GM23338 (cell line): ENCODE measurements around the gene CENPA. TPM values are rescaled to one million over a fixed set of nuclear protein-coding genes. Genes with fewer than 3 reads are reported as not detected.

Experiments used
- ATAC-seq: fragments of 200-7000 bp; cut with Tn5 transposase; 3 replicates; pipeline ENCODE4 v1.9.1; 2020
- DNase-seq: peaks from one replicate; pipeline ENCODE4 v3.0.0-alpha.2; 2015; ENCODE audit warnings: low spot score
- H2AFZ ChIP-seq: fragments of 200-600 bp; sonication (generic); 2 replicates; pipeline ENCODE4 v1.8.0; 2016; ENCODE audit warnings: antibody characterized with exemption, mild to moderate bottlenecking, moderate library complexity
- H3F3A ChIP-seq: fragments of 200-600 bp; sonication (generic); replicated peaks from 2 replicates; pipeline ENCODE4 v1.8.0; 2017; ENCODE audit warnings: antibody characterized with exemption, mixed run types, low read depth
- H3K27ac ChIP-seq: fragments of 200-600 bp; sonication (generic); 2 replicates; pipeline ENCODE4 v1.6.1; 2016; ENCODE audit warnings: low read depth
- H3K27me3 ChIP-seq: fragments of 200-600 bp; sonication (generic); 2 replicates; pipeline ENCODE4 v1.8.0; 2016; ENCODE audit warnings: mild to moderate bottlenecking, mixed run types, moderate library complexity; ENCODE audit not compliant: insufficient read depth
- H3K36me3 ChIP-seq: fragments of 200-600 bp; sonication (generic); 2 replicates; pipeline ENCODE4 v1.8.0; 2016; ENCODE audit warnings: mild to moderate bottlenecking; ENCODE audit not compliant: insufficient read depth
- H3K4me1 ChIP-seq: fragments of 200-600 bp; sonication (generic); 2 replicates; pipeline ENCODE4 v1.8.0; 2016; ENCODE audit warnings: mild to moderate bottlenecking, moderate library complexity; ENCODE audit not compliant: insufficient read depth
- H3K4me2 ChIP-seq: fragments of 200-600 bp; sonication (generic); 2 replicates; pipeline ENCODE4 v1.7.1; 2017; ENCODE audit warnings: mixed run types
- H3K4me3 ChIP-seq: fragments of 200-600 bp; sonication (generic); 2 replicates; pipeline ENCODE4 v1.6.1; 2016; ENCODE audit warnings: mixed run types
- H3K79me2 ChIP-seq: fragments of 200-600 bp; sonication (generic); replicated peaks from 2 replicates; pipeline ENCODE4 v1.8.0; 2017; ENCODE audit warnings: mild to moderate bottlenecking; ENCODE audit not compliant: insufficient read depth
- H3K9me2 ChIP-seq: fragments of 200-600 bp; sonication (generic); 2 replicates; pipeline ENCODE4 v1.8.0; 2017; ENCODE audit not compliant: insufficient read depth
- H4K20me1 ChIP-seq: fragments of 200-600 bp; sonication (generic); replicated peaks from 2 replicates; pipeline ENCODE4 v1.8.0; 2017; ENCODE audit warnings: mild to moderate bottlenecking; ENCODE audit not compliant: insufficient read depth
- H3K27ac Mint-ChIP-seq: 2 replicates; pipeline ENCODE4 v1.8.0; 2020; ENCODE audit warnings: inconsistent platforms, mild to moderate bottlenecking, moderate library complexity, mixed read lengths
- H3K27me3 Mint-ChIP-seq: 3 replicates; pipeline ENCODE4 v1.8.0; 2022; ENCODE audit warnings: low read depth, mild to moderate bottlenecking, moderate library complexity, mixed read lengths, inconsistent platforms; ENCODE audit not compliant: insufficient read depth, poor library complexity
- H3K36me3 Mint-ChIP-seq: 3 replicates; pipeline ENCODE4 v1.8.0; 2021; ENCODE audit warnings: low read depth, mild to moderate bottlenecking, inconsistent platforms, moderate library complexity, mixed read lengths
- H3K4me1 Mint-ChIP-seq: 3 replicates; pipeline ENCODE4 v1.8.0; 2020; ENCODE audit warnings: mild to moderate bottlenecking, inconsistent platforms, mixed read lengths
- H3K4me3 Mint-ChIP-seq: 3 replicates; pipeline ENCODE4 v1.8.0; 2021; ENCODE audit warnings: moderate library complexity, mild to moderate bottlenecking, inconsistent platforms, mixed read lengths
- H3K9me3 Mint-ChIP-seq: 3 replicates; pipeline ENCODE4 v1.8.0; 2020; ENCODE audit warnings: moderate library complexity, mild to moderate bottlenecking, inconsistent platforms, mixed read lengths
- CREB1 ChIP-seq: fragments of 250-450 bp; sonication (Bioruptor Pico); IDR thresholded peaks from 2 replicates; pipeline ENCODE4 v1.5.0; 2020; ENCODE audit warnings: low read depth, mild to moderate bottlenecking, moderate library complexity
- EZH2 ChIP-seq: fragments of 200-600 bp; sonication (generic); IDR thresholded peaks from one replicate; pipeline ENCODE4 v1.8.0; 2017; ENCODE audit warnings: antibody characterized with exemption, mild to moderate bottlenecking, low read depth; ENCODE audit not compliant: unreplicated experiment
- EZH2phosphoT487 ChIP-seq: fragments of 200-600 bp; sonication (generic); IDR thresholded peaks from one replicate; pipeline ENCODE4 v1.8.1; 2018; ENCODE audit warnings: antibody characterized with exemption; ENCODE audit not compliant: unreplicated experiment
- JUNB ChIP-seq: IDR thresholded peaks from one replicate; pipeline ENCODE4 v1.6.1; 2016; ENCODE audit warnings: antibody characterized with exemption; ENCODE audit not compliant: unreplicated experiment
- NANOG ChIP-seq: IDR thresholded peaks from 2 replicates; pipeline ENCODE4 v1.6.1; 2016; ENCODE audit warnings: antibody characterized with exemption, borderline replicate concordance
- POLR2AphosphoS5 ChIP-seq: IDR thresholded peaks from 2 replicates; pipeline ENCODE4 v1.6.1; 2016; ENCODE audit warnings: antibody characterized with exemption, low read depth
- STAT1 ChIP-seq: IDR thresholded peaks from one replicate; pipeline ENCODE4 v1.6.1; 2016; ENCODE audit warnings: antibody characterized with exemption; ENCODE audit not compliant: unreplicated experiment
- ZNF114 ChIP-seq: fragments of 250-450 bp; sonication (Bioruptor Pico); IDR thresholded peaks from 2 replicates; pipeline ENCODE4 v1.5.0; 2020; ENCODE audit warnings: mild to moderate bottlenecking, moderate library complexity
- ZNF331 ChIP-seq: fragments of 250-450 bp; sonication (Bioruptor Pico); IDR thresholded peaks from 2 replicates; pipeline ENCODE4 v1.5.0; 2020; ENCODE audit warnings: low read depth, mild to moderate bottlenecking, moderate library complexity
- polyA plus RNA-seq: library from polyadenylated mRNA; unstranded; fragments of >200 nt; fragmentation: Nextera tagmentation; extraction: Ambion mirVana; gene quantifications from 2 replicates; pipeline ENCODE4 v1.2.1, GENCODE V29; 2016
- total RNA-seq: library from RNA; depleted of rRNA; stranded (reverse); fragments of >200 nt; shearing (Covaris generic); gene quantifications from 2 replicates; pipeline ENCODE4 v1.2.3, GENCODE V29; 2014
- TF ChIP-seq, protein P1 (sequence below), 2 experiments: fragments of 200-600 bp in 1 of 2; sonication (generic) in 1 of 2; conservative IDR thresholded peaks; 2 replicates each; pipeline versions ENCODE4 v1.5.1 to v1.6.1; 2016 to 2017; ENCODE audit warnings: antibody characterized with exemption in 2 of 2, low read depth in 2 of 2, mild to moderate bottlenecking in 2 of 2, moderate library complexity in 1 of 2
- TF ChIP-seq, protein P2 (sequence below): IDR thresholded peaks from 2 replicates; pipeline ENCODE4 v1.6.1; 2016; ENCODE audit warnings: antibody characterized with exemption
- TF ChIP-seq, protein P3 (sequence below): IDR thresholded peaks from one replicate; pipeline ENCODE4 v1.6.1; 2018; ENCODE audit warnings: antibody characterized with exemption; ENCODE audit not compliant: unreplicated experiment

The CENPA gene
- total and polyA plus RNA-seq, 2 experiments from 2014 or later, result 16.8 to 24.2 TPM

DNA sequence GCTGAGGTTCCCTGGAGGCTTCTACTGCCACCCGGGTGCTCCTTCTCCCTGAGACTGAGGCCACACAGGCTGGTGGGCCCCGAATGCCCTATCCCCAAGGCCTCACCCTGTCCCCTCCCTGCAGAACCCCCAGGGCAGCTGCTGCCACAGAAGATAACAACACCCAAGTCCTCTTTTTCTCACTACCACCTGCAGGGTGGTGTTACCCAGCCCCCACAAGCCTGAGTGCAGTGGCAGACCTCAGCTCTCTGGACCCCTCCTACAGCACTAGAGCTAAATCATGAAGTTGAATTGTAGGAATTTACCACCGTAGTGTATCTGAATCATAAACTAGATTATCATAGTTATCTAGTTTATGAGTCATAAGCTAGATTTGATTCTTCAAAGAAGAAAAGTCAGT is 7.3 kb upstream of the CENPA start:
- Mint-ChIP-seq H3K4me1 (no peaks in the 10 kb centered on the region; the same call in 2 of the 3 replicates), H3K36me3 (peaks cover 12% of the 10 kb centered on the region; the same call in 2 of the 3 replicates), H3K27ac (no peak overlapping the region), H3K27me3 (peaks cover 5% of the 10 kb centered on the region), H3K4me3 (no peak overlapping the region), H3K9me3 (no peaks in the 10 kb centered on the region; the same call in 2 of the 3 replicates)
- no peaks in the 10 kb centered on the region for H3K9me2 ChIP-seq
- no peak overlapping the region for H3K4me3 ChIP-seq
- no peaks in the 10 kb centered on the region for H3F3A ChIP-seq
- H4K20me1 ChIP-seq, result no peaks in the 10 kb centered on the region
- no peak overlapping the region for H2AFZ ChIP-seq
- no peaks in the 10 kb centered on the region for H3K27me3 ChIP-seq
- no peak overlapping the region for H3K27ac ChIP-seq
- ATAC-seq, result no peak
- H3K4me2 ChIP-seq, result no peak overlapping the region
- no peak for DNase-seq
- H3K4me1 ChIP-seq, result no peaks in the 10 kb centered on the region
- TF ChIP-seq NANOG (no peak), ZNF114 (CRISPR knock-in tag) (no peak), ZNF331 (CRISPR knock-in tag) (no peak), JUNB (no peak), STAT1 (no peak), EZH2 (no peak)
- TF ChIP-seq, protein P1, sequence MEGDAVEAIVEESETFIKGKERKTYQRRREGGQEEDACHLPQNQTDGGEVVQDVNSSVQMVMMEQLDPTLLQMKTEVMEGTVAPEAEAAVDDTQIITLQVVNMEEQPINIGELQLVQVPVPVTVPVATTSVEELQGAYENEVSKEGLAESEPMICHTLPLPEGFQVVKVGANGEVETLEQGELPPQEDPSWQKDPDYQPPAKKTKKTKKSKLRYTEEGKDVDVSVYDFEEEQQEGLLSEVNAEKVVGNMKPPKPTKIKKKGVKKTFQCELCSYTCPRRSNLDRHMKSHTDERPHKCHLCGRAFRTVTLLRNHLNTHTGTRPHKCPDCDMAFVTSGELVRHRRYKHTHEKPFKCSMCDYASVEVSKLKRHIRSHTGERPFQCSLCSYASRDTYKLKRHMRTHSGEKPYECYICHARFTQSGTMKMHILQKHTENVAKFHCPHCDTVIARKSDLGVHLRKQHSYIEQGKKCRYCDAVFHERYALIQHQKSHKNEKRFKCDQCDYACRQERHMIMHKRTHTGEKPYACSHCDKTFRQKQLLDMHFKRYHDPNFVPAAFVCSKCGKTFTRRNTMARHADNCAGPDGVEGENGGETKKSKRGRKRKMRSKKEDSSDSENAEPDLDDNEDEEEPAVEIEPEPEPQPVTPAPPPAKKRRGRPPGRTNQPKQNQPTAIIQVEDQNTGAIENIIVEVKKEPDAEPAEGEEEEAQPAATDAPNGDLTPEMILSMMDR (conservative IDR thresholded peaks at IDR 0.05; ENCODE audit: low read depth in 2 of 2), result no peak
- TF ChIP-seq, protein P2, sequence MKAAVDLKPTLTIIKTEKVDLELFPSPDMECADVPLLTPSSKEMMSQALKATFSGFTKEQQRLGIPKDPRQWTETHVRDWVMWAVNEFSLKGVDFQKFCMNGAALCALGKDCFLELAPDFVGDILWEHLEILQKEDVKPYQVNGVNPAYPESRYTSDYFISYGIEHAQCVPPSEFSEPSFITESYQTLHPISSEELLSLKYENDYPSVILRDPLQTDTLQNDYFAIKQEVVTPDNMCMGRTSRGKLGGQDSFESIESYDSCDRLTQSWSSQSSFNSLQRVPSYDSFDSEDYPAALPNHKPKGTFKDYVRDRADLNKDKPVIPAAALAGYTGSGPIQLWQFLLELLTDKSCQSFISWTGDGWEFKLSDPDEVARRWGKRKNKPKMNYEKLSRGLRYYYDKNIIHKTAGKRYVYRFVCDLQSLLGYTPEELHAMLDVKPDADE, result no peak
- H3K36me3 ChIP-seq, result no peaks in the 10 kb centered on the region
- no peaks in the 10 kb centered on the region for H3K79me2 ChIP-seq

DNA sequence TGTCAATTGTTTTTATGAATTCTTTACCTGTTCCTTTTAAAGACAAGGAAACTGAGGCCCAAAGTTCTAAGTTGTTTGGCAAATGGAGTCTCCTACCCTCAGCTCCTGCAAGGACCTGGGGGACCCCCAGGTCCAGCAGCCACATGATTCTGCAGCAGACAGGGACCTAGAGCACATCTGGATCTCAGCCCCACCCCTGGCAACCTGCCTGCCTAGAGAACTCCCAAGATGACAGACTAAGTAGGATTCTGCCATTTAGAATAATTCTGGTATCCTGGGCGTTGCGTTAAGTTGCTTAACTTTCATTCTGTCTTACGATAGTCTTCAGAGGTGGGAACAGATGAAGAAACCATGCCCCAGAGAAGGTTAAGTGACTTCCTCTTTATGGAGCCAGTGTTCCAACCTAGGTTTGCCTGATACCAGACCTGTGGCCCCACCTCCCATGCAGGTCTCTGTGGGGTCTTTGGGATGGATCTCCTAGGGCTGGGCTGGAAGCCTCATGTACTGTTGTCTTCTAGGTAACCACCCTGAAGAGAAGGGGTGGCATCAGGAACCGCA is 5.6 kb upstream of the CENPA start:
- Mint-ChIP-seq H3K36me3 (peaks cover 12% of the 10 kb centered on the region; the same call in 2 of the 3 replicates), H3K4me3 (no peak overlapping the region), H3K4me1 (no peaks in the 10 kb centered on the region; the same call in 2 of the 3 replicates), H3K27ac (no peak overlapping the region), H3K27me3 (peaks cover 6% of the 10 kb centered on the region), H3K9me3 (no peaks in the 10 kb centered on the region; the same call in 2 of the 3 replicates)
- Histone ChIP-seq H3K27me3 (no peaks in the 10 kb centered on the region), H4K20me1 (no peaks in the 10 kb centered on the region), H3K79me2 (no peaks in the 10 kb centered on the region), H3K4me1 (no peaks in the 10 kb centered on the region), H3K4me3 (no peak overlapping the region), H2AFZ (no peak overlapping the region), H3F3A (no peaks in the 10 kb centered on the region), H3K9me2 (no peaks in the 10 kb centered on the region), H3K27ac (no peak overlapping the region), H3K4me2 (no peak overlapping the region), H3K36me3 (no peaks in the 10 kb centered on the region)
- ATAC-seq, result no peak
- no peak for DNase-seq
- TF ChIP-seq STAT1 (no peak), EZH2 (no peak), NANOG (no peak), CREB1 (no peak), EZH2phosphoT487 (no peak), ZNF331 (CRISPR knock-in tag) (no peak), ZNF114 (CRISPR knock-in tag) (no peak), POLR2AphosphoS5 (no peak)
- TF ChIP-seq, protein P2, result no peak
- TF ChIP-seq, protein P1 (conservative IDR thresholded peaks at IDR 0.05; ENCODE audit: low read depth in 2 of 2), result no peak
- TF ChIP-seq, protein P3, sequence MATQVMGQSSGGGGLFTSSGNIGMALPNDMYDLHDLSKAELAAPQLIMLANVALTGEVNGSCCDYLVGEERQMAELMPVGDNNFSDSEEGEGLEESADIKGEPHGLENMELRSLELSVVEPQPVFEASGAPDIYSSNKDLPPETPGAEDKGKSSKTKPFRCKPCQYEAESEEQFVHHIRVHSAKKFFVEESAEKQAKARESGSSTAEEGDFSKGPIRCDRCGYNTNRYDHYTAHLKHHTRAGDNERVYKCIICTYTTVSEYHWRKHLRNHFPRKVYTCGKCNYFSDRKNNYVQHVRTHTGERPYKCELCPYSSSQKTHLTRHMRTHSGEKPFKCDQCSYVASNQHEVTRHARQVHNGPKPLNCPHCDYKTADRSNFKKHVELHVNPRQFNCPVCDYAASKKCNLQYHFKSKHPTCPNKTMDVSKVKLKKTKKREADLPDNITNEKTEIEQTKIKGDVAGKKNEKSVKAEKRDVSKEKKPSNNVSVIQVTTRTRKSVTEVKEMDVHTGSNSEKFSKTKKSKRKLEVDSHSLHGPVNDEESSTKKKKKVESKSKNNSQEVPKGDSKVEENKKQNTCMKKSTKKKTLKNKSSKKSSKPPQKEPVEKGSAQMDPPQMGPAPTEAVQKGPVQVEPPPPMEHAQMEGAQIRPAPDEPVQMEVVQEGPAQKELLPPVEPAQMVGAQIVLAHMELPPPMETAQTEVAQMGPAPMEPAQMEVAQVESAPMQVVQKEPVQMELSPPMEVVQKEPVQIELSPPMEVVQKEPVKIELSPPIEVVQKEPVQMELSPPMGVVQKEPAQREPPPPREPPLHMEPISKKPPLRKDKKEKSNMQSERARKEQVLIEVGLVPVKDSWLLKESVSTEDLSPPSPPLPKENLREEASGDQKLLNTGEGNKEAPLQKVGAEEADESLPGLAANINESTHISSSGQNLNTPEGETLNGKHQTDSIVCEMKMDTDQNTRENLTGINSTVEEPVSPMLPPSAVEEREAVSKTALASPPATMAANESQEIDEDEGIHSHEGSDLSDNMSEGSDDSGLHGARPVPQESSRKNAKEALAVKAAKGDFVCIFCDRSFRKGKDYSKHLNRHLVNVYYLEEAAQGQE, result no peak
